NCI-H2196 (cell line): ENCODE data around the gene SPATA33.
A peak's percentile ranks its signal among the peaks of the same experiment; 100 is the strongest.
"Not testable (repeated sequence)": the region's sequence is repeated elsewhere in the genome, so short reads cannot be mapped to it uniquely, and the experiment has no call there.

Experiments used
- DNase-seq: peaks from one replicate; lab custom pipeline; 2025; ENCODE audit not compliant: unreplicated experiment; lab: John Stamatoyannopoulos, UW

The SPATA33 gene

GRCh38 chr16:89691231-89691985 lies 33.8 kb downstream of the SPATA33 start:
- no peak for DNase-seq

GRCh38 chr16:89691986-89692569 lies 34.4 kb downstream of the SPATA33 start:
- DNase-seq, result no peak

DNA sequence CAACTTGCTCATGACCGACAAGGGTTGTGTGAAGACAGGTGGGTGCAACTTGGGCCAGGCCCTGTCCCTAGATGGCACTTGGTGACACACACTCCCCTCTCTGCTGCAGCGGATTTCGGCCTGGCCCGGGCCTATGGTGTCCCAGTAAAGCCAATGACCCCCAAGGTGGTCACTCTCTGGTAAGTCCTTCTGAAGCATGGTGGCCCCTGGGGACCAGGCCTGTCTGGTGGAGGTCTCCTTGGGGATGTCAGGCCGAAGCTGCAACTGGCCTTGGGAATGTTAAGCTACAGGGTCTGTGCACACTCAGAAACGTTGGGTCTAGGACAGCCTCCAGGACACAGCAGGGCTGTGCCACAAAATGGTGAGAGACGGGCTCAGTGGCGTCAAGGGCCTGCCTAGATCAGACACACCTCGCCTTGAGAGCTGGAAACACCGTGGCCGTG lies 35.7 kb downstream of the SPATA33 start:
- no peak for DNase-seq

GRCh38 chr16:89693931-89694783 lies 36.5 kb downstream of the SPATA33 start:
- no peak for DNase-seq

- not testable (repeated sequence) for DNase-seq
Measured at GRCh38 chr16:89694784-89695085, 37.1 kb downstream of the SPATA33 start.

DNA sequence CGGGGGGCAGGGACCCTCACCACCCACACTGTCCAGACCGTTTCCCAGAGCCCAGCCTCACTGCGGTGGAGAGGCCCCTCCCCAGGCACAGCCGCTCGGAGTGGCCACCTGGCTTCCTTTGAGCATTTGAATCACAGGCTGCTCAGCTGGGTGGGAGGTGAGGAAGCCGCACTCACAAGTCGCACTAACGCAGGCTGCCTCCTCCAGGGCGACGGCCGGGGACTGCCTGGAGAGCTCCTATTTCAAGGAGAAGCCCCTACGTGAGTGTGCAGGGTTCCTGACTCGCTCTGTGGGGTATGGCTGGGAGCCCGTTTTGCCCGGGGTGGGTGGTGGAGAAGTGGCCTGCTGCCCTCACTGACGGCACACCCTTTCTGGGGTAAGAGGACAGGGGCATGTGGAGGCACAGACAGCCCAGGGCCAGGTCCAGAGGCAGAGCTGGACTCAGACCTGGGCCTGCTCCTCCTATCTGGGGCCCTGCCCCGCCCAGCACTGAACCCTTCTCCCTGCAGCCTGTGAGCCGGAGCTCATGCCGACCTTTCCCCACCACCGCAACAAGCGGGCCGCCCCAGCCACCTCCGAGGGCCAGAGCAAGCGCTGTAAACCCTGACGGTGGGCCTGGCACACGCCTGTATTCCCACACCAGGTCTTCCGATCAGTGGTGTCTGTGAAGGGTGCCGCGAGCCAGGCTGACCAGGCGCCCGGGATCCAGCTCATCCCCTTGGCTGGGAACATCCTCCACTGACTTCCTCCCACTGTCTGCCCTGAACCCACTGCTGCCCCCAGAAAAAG lies 37.6 kb downstream of the SPATA33 start:
- DNase-seq, result no peak

- no peak for DNase-seq
Measured at GRCh38 chr16:89695875-89696669, 38.4 kb downstream of the SPATA33 start.

DNA sequence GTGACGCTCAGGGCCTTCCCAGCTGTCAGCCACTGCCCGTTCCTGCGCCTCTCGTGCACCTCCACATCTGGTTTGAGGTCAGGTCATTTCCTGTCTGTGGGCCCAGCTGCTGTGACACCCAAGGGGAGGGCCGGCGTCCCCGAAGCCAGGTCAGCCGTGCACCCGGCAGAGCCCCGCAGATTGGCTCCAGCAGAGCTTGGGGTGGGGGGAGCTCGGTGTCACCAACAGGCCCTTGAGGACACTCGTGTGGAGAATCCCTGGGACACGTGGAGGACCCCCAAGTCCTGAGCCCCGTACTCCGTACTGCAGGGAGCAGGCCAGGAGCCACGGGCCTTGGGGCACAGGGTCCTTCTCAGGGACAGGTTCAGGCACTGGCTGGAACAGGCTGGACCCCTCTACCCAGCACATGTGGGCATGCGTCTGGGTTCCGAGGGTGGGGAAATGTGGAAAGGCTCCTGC lies 39.1 kb downstream of the SPATA33 start:
- DNase-seq, result no peak

DNA sequence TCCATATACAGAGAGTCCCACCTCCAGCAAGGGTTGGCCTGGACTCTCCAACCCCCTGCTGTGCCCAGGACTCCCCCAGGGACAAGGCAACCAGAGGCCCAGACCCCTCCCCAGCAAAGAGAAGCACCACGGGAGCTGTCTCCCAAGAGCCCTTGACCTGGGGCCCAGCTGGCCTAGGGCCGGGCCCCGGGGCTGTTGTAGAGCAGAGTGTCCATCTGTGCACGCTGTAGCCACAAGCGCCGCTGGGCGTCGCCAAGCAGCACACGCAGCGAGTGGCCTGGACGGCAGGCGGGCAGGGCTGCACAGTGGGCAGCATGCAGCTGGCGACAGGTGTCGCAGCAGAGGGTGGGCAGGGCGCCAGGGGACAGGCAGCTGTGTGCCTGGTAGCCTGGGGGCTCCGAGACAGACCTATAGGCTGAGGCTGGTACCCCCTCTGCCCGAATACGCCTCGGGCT lies 39.6 kb downstream of the SPATA33 start:
- DNase-seq, result peak; percentile 38

- no peak for DNase-seq
Measured at GRCh38 chr16:89697616-89698331, 40.1 kb downstream of the SPATA33 start.

DNA sequence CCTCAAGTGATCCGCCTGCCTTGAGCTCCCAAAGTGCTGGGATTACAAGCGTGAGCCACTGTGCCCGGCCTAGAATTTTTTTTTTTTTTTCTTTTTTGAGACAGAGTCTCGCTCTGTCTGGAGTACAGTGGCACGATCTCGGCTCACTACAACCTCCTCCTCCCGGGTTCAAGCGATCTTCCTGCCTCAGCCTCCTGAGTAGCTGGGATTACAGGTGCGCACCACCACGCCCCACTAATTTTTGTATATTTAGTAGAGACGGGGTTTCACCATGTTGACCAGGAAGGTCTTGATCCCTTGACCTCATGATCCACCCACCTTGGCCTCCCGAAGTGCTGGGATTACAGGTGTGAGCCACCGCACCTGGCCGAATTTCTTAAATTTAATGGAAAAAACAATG lies 41.1 kb downstream of the SPATA33 start:
- not testable (repeated sequence) for DNase-seq

DNA sequence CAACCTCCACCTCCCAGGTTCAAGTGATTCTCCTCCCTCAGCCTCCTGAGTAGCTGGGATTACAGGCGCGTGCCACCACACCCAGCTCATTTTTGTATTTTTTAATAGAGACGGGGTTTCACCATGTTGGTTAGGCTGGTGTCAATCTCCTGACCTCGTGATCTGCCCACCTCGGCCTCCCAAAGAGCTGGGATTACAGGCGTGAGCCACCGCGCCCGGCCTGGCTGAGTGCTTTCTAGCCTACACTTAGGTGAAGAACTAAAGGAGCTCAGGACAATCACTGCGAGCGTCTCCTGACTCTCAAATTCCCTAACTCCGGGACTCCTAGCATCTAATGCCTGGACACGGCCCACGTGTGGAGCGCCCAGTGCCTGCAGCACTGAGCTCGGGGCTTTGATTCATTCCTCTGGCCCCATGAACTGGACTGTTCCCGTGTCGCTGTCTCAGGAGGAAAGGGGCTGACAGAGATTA lies 42.0 kb downstream of the SPATA33 start:
- not testable (repeated sequence) for DNase-seq

DNA sequence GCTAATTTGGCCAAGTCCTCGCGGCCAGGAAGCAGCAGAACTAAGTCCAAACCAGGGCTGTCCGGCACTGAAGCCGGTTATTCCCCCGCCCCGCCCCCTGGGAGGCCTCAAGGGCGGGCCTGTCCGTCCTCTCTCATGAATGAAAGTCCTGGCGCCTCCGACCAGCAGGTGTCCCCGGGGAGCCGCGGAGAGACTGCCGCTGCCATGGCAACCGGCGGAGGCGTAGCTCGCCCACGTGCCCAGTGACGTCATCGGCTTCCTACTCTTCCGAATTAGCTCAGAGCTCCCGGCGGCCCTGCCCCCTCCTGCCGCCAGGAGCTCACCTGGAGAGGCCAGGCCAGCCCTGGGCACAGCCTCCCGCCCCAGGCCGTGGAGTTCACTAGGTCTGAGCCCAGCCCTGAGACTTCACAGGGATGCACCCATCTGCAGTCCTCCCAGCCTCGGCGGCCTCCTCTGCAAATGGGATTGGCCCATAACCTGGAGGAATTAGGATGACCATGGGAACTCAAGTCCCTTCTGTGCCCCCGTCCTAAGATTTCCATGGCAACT lies 42.5 kb downstream of the SPATA33 start:
- peak; percentile 97 for DNase-seq

- DNase-seq, result peak; percentile 55
Measured at GRCh38 chr16:89700649-89701424, 43.2 kb downstream of the SPATA33 start.

DNA sequence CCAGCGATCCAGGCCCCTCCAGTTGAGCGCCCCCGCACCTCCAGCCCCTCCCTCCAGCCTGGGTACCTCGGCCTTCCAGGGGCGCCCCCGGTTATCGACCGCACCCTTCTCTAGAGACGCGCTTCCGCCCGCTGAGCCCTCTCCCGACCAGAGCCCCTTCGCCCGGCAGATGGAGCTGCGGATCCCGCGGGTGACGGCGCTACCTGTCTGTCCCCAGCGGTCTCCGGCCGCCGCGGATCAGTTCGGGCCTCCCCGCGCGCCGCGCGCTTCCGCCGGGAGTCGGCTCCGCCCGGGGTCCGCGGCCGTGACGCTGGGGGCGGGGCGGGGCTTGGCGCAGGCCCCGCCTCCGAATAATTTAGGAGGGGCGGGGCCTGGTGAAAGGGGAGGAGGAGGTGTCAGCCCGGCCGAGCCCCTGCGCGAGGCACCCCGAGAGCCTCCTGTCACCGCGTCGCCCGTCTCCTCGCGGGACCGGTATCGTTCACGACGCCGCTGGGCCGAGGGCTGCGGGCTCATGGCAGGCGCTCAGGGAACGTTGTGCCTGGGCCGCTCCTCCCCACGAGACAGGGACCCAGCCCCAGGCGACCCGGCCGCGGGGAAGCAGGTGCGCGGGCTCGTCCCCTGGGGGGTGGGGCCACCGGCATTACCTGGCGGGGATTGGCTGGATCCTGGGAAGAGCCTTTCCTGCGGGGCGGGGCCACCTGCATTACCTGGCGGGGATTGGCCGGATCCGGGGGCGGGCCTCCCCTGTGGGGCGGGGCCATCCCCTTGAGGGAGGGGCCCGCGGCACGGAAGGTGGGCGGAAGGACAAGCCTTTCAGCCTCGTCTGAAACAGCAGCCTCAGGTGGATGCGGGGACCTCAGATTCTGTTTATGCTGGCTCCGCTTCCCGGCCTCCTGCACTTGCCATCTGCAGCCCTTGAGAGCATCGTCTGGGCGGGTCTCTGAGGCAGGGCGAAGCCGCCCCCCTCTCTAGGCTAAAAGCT lies 44.1 kb downstream of the SPATA33 start, which contains the start of gene SPATA2L:
Gene SPATA2L, minus strand, starts transcription at position 281 of the 982 bp plus-strand sequence. CDS start 473 bp downstream, outside the sequence.
- peak; percentile 86 for DNase-seq

DNA sequence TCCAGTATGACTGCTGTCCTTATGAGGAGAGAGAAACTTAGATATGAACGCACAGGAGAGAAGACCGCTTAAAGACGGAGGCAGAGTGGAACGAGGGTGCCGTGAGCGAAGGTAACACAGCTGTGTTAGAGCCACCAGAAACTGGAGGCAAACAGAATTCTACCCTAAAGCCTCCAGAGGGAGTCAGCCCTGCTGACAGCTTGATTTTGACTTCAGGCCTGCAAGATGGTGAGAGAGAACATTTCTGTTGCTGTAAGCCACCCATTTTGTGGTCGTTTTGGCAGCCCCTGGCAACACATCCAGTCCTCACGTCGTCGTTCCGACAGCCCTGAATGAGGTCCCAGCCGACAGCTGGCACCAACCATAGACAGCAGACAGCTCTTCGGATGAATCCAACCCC lies 46.6 kb downstream of the SPATA33 start:
- DNase-seq, result no peak

- DNase-seq, result no peak
Measured at GRCh38 chr16:89705006-89705405, 47.4 kb downstream of the SPATA33 start.
